ENCODE results near the gene GJC2. TPM values are rescaled to one million over a fixed set of nuclear protein-coding genes. Genes with fewer than 3 reads are reported as not detected.

Gene GJC2
- total RNA-seq, 1 donor from 2014 or later: 2.1 TPM

GRCh38 chr1:228154021-228154669 lies 4.4 kb downstream of the GJC2 start:
- H3K4me1 Mint-ChIP-seq (ENCODE audit: low read depth): no peaks in the 10 kb centered on the region
- no peak for DNase-seq (ENCODE audit: low spot score, unreplicated experiment)
- no peak overlapping the region for H3K27ac Mint-ChIP-seq
- H3K4me3 Mint-ChIP-seq (ENCODE audit: low read depth): no peak overlapping the region
- no peaks in the 10 kb centered on the region for H3K36me3 Mint-ChIP-seq (ENCODE audit: insufficient read depth)
- no peaks in the 10 kb centered on the region for H3K9me3 Mint-ChIP-seq (ENCODE audit: low read depth)
- no peak for TF ChIP-seq CTCF (IDR thresholded peaks at IDR 0.05; ENCODE audit: unreplicated experiment)
- no peaks in the 10 kb centered on the region for H3K27me3 Mint-ChIP-seq

- Mint-ChIP-seq H3K4me1 (ENCODE audit: low read depth) (no peaks in the 10 kb centered on the region), H3K4me3 (ENCODE audit: low read depth) (no peak overlapping the region), H3K36me3 (ENCODE audit: insufficient read depth) (no peaks in the 10 kb centered on the region), H3K9me3 (ENCODE audit: low read depth) (no peaks in the 10 kb centered on the region), H3K27ac (peak overlapping the region; percentile 33), H3K27me3 (no peaks in the 10 kb centered on the region)
- TF ChIP-seq CTCF (IDR thresholded peaks at IDR 0.05; ENCODE audit: unreplicated experiment): no peak
- DNase-seq (ENCODE audit: low spot score, unreplicated experiment): no peak
Observed at GRCh38 chr1:228154670-228155571, 5.2 kb downstream of the GJC2 start.

- DNase-seq (ENCODE audit: low spot score, unreplicated experiment): no peak
- Mint-ChIP-seq H3K36me3 (ENCODE audit: insufficient read depth) (no peaks in the 10 kb centered on the region), H3K4me1 (ENCODE audit: low read depth) (no peaks in the 10 kb centered on the region), H3K27me3 (no peaks in the 10 kb centered on the region), H3K27ac (no peak overlapping the region), H3K4me3 (ENCODE audit: low read depth) (no peak overlapping the region), H3K9me3 (ENCODE audit: low read depth) (no peaks in the 10 kb centered on the region)
- TF ChIP-seq CTCF (IDR thresholded peaks at IDR 0.05; ENCODE audit: unreplicated experiment): no peak
Observed at GRCh38 chr1:228155596-228156514, 6.1 kb downstream of the GJC2 start.

GRCh38 chr1:228156515-228156881 lies 6.8 kb downstream of the GJC2 start:
- Mint-ChIP-seq H3K4me3 (ENCODE audit: low read depth) (no peak overlapping the region), H3K4me1 (ENCODE audit: low read depth) (no peaks in the 10 kb centered on the region), H3K27ac (no peak overlapping the region), H3K27me3 (no peaks in the 10 kb centered on the region), H3K36me3 (ENCODE audit: insufficient read depth) (no peaks in the 10 kb centered on the region), H3K9me3 (ENCODE audit: low read depth) (no peaks in the 10 kb centered on the region)
- DNase-seq (ENCODE audit: low spot score, unreplicated experiment): no peak
- no peak for TF ChIP-seq CTCF (IDR thresholded peaks at IDR 0.05; ENCODE audit: unreplicated experiment)
